ENCODE measurements around the gene DISC1. TPM values are rescaled to one million over a fixed set of nuclear protein-coding genes. Genes with fewer than 3 reads are reported as not detected.
"Not testable (repeated sequence)": the region's sequence is repeated elsewhere in the genome, so short reads cannot be mapped to it uniquely, and the experiment has no call there.

DISC1 gene
- total RNA-seq, 1 donor from 2014 or later = 4.5 TPM

DNA sequence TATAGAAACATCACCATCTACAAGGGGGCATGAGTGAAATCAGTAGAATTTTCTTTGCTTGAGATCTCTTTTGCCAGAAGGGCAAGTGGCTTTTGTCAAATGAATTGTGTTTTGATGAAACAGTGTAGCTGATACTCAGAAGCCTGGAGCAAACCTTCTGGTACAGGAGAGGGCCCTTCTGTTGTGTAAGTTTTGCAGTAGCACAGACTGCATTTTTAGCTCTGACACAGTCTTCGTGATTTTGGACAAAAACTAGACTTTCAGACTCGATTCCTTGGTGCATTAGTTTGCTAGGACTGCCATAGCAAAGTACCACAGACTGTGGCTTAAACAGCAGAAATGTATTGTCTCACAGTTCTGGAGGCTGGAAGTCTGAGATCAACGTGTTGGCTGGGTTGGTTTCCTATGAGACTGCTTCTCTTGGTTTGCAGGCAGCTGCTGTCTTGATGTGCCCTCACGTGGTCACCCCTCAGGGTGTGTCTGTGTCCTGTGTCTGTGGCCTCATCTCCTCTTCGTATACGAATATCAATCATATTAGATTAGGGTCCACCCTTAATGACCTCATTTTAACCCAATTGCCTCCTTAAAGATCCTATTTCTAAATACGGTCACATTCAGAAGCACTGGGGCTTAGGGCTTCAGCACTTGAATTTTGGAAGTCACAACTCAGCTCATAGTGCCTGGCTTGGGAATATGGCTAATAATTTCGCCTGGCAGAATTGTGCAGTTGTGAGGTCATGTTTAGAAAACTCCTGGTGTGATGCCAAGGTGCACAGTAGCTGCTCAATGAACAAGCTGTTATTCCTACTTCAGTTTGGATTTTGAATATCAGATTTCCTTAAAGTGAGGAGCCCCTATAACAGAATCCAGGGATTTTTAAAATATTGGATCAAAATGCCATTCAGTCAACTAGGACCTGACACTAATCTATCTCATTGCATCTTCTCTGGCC, 21.2 kb upstream of the DISC1 start:
- no peak for DNase-seq (ENCODE audit: low read depth in 2 of 2)

DNA sequence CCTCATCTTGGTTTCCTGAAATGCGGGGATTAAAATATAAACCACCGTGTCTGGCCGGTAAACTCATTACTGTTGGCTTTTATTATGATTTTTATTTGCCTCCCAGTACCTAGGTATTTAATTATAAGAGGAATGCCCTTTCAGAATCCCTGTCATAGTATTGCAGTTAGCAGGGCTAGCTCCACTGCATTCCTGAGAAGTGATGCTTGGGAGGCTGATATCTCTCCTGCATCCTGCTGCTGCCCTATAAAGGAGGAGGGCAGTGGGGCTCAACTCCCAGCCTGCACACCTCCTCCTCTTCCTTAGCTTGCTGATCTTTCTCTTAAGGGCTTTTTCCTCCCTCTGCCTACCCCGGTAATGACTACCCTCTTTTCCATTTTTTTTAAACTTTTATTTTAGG, 19.9 kb upstream of the DISC1 start:
- DNase-seq (ENCODE audit: low read depth in 2 of 2) = no peak

DNA sequence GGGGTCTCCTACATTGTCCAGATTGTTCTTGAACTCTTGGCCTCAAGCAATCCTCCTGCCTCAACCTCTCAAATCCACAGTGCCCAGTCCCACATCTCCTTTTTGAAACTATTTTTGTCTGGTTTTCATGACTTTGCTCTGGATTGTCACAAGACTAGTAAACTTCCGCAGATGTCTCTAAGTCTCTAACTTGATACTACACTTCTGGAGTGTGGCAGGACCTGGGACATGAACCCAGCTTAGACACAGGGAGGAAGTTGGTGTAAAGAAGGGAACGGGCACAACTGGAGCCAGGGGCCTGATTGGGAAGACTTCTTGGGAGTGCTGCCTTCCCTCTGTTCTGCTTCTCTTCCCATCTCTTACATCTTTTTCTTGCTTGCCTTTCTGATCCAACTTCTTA, 16.2 kb upstream of the DISC1 start:
- DNase-seq (ENCODE audit: low read depth in 2 of 2) = no peak

GRCh38 chr1:231611111-231611510, 15.5 kb upstream of the DISC1 start:
- DNase-seq (ENCODE audit: low read depth in 2 of 2) = no peak

- DNase-seq (ENCODE audit: low read depth in 2 of 2) = no peak
Observed at GRCh38 chr1:231611851-231612250, 14.7 kb upstream of the DISC1 start.

DNA sequence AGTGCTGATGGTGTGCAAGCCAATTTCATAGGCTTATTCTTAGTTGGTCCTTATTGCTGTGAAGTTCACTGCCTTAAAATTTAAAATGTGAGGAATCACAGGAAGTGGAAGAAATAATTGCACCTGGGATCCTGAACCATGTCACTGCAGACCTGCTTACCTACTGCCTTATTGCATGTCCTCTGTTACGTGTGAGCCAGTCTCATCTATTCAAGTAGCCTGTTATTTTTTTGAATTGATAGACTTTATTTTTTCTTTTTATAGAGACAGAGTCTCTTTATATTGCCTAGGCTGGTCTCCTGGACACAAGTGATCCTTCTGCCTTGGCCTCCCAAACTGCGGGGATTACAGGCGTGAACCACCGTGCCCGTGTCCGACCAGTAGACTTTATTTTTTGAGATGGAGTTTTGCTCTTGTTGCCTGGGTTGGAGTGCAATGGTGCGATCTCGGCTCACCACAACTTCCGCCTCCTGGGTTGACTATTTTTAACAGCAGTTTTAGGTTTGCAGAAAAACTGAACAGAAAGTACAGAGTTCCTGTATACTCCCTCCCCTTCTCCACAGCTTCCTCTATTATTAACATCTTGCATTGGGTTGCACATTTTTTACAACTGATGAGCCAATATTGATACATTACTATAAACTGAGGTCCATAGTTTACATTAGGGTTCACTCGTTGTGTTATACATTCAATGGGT, 14.0 kb upstream of the DISC1 start:
- DNase-seq (ENCODE audit: low read depth in 2 of 2) = no peak

DNA sequence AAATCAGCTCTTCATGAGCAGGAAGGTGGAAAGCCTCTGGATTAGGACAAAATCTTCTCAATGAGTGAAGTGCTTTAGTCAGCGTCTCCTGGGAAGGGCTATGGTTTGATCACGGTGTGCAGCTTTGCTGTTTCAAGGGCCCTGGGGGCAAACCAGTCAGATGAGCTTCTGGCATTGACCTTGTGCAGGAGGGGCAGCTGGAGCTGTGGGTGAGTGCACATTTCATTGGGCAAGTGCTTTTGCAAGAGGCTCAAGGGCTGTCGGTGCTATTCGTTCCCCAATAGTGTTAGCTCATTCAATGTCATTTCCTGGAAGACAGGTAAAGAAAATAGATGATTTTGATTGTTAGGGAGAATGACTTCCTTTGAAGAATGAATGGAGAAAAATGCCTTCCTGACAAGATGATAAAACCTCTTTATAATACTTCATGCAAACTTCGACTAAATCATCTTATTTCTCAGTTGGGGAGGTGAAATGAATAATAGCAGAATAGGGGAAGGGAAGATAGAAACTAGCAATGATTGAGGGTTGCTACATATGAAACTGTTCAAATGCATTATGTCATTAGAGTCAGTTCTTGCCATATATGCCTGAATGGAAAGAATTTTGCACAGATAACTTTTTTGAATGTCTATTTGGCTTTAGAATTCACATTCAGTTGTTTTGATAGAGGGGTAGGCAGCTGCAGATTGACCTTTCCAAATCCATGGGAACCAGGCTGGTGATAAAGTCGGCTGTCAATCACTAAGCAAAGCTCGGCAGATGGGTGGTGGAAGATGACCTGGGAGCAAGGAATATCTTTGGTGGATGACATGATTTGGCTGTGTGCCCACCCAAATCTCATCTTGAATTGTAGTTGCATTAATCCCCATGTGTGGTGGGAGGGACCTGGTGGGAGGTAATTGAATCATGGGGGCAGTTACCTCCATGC, 12.9 kb upstream of the DISC1 start:
- no peak for DNase-seq (ENCODE audit: low read depth in 2 of 2)

DNA sequence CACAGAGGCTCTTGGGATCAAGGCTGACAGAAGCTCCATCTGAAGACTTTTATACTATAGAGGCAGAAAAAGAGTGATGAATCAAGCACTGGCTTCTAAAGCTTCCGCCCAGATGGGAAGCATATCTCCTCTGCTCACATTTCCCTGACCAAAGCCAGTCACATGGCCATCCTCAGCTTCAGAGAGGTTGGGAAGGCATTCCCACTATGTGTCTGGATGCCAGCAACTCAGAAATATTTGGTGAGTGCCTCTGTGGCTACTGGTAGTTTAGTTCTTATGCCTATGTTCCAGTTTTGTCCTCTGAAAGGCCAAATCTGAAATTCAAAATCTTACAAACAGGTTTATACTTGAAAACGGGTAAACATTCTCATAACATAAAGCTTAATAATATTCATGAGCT, 9.9 kb upstream of the DISC1 start:
- DNase-seq (ENCODE audit: low read depth in 2 of 2) = no peak

DNA sequence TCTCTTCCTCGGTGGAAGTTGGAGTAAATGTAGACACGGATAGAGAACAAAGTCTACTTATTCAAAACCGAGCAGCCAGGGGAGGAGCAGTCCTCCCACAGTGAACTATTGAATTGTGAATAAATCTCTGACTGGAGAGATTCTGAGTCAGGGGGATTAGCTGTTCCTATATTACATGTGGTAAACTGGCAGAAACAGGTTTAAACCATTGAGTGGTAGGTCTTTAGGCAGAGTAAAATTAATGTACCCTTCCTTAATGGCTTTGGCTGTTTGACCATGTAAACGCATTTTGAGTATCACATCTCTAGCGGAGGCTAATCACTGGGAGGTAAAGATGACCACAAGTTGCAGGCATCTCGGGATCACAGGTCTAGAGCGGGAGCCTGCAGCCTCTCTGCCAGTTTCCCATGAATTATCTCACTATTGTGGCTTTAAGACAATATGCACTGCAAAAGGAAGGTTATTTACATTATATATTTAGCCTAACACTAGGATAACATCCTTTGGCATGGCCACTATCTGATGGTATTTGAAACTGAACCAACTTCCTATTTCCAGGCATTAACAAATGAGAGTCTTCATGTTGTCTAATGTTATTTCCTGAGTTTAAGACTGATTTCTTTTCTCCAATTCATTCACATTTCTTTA, 7.9 kb upstream of the DISC1 start:
- DNase-seq (ENCODE audit: low read depth in 2 of 2) = peak in 1 of 2 donors; percentile 82

DNA sequence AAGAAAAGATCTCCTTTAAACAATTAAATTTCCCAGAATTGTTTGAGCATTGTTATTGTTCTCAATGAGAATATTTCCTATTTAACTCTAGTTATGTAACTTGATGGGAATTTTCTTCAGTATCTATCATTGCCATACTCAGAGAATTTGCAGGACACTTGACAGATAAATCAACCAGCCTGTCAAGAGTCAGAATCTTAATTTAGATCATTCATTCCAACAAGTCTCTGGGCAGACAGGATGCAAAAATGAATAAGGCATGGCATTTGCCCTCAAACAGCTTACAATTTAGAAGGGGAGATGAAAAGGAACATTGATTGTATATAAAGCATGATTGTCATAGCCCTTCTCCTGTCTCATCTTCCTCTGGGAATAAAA, 7.3 kb upstream of the DISC1 start:
- peak in 1 of 2 donors; percentile 78 for DNase-seq (ENCODE audit: low read depth in 2 of 2)

DNA sequence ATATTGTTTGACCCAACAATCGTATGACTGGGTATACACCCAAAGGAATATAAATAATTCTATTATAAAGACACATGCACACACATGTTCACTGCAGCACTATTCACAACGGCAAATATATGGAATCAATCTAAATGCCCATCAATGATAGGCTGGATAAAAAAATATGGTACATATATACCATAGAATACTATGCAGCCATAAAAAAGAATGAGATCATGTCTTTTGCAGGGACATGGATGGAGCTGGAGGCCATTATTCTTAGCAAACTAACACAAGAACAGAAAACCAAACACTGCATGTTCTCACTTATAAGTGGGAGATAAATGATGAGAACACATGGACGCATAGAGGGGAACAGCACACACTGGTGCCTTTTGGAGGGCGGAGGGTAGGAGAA, 1.5 kb upstream of the DISC1 start:
- not testable (repeated sequence) for DNase-seq (ENCODE audit: low read depth in 2 of 2)

- DNase-seq (ENCODE audit: low read depth in 2 of 2) = peak in 1 of 2 donors; percentile 3
Observed at GRCh38 chr1:231625975-231626534, 535 bp upstream of the DISC1 start.

DNA sequence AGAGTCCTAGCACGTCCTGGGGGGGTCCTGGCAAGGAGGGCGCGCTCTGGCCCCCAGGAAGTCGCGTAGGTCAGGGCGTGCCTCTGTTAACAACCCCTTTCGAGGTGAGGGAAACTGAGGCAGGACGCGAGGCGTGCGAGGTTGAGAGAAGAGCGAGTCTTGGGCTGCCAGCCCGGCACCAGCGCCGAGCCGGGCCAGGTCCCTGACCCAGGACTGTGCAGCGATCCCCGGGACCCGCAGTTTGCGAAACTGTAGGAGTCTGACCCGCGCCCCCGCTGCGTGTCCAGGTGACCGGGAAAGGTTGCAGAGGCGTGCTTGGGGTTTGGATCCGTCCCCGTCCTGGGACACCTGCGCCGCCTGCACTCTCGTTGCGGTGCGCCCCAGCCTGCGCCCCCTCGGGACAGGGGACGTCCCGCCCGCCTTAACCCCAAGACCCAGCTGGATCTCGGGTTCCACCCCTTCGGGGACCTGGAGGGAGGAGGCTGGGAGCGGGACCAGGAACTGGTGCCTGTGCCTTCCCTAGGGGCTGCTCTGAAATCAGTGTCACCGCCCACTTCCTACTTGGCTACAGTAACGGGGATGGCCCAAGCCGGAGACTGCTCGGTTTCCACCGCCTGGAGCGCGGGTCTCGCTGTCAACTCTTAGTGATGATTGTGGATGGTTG, 493 bp downstream of the DISC1 start:
- DNase-seq (ENCODE audit: low read depth in 2 of 2) = peak in 1 of 2 donors; percentile 63

DNA sequence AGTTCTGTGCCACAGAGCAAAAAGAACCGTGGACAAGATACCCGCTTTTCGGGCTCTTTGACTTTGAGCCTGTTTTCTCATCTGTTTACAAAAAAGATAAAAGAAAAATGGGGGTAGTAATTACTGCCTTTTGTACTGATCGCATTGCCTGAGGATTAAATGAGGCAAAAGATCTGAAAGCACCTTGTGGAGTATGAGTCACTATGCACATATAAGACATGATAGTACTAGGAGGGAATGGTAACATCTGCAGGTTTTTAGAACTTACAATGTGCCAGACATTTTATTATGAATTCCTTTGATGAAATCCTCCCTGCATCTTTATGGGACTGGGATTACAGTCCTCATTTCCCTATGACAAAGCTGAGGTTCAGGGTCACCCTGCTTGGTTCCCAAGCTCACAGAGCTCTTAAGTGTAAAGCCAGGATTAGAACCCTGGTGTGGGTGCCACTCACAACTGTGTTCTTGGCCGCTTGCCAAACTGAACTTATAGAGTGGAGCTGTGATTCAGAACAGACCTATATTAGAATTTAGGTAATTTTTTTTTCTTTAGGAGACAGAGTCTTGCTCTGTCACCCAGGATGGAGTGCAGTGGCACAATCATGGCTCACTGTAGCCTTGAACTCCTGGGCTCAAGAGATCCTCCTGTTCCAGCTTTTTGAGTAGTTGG, 1.8 kb downstream of the DISC1 start:
- DNase-seq (ENCODE audit: low read depth in 2 of 2) = peak in 1 of 2 donors; percentile 10

DNA sequence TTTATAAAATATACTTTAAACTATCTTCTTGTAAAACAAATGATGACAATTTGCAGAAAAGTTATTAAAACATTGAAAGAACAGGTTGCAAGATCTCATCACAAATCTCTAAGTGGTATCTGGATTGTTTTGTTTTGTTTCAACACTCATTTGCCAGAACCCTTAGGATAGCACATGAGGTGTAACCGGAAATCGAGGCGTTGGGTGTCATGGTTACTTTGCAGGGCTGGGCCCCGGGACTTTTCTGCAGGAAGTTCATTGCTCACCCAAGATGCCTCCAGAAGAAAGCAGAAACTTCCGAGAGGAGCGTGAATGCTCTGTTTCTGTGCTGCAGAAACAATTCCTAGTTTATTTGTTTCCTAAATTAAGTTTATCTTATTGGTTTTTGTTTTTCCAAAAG, 2.5 kb downstream of the DISC1 start:
- peak in 1 of 2 donors; percentile 49 for DNase-seq (ENCODE audit: low read depth in 2 of 2)

- no peak for DNase-seq (ENCODE audit: low read depth in 2 of 2)
Observed at GRCh38 chr1:231630558-231631205, 4.1 kb downstream of the DISC1 start.

- no peak for DNase-seq (ENCODE audit: low read depth in 2 of 2)
Observed at GRCh38 chr1:231631717-231632116, 5.1 kb downstream of the DISC1 start.

DNA sequence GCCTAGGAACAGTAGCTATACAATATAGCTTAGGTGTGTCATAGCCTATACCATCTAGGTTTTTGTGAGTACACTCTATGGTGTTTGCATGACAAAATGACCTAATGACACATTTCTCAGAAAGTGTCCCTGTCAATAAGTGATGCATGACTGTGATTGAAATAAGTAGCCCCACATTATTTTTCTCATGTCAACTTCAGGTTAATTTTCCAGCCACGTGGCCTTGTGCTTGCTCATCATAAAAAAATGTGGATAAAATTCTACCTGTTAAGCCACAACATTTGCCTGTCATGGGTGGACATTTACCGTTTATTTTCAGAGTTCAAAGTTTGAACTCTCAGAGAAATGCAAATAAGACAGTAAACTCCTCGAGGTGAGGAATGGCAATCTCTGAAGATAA, 5.5 kb downstream of the DISC1 start:
- no peak for DNase-seq (ENCODE audit: low read depth in 2 of 2)

- no peak for DNase-seq (ENCODE audit: low read depth in 2 of 2)
Observed at GRCh38 chr1:231634323-231635013, 7.9 kb downstream of the DISC1 start.

Measured in dermis microvascular lymphatic vessel endothelial cell (primary cell).